GM04504 (cell line): ENCODE data around the gene DCAF15.
"Not testable (repeated sequence)": the region's sequence is repeated elsewhere in the genome, so short reads cannot be mapped to it uniquely, and the experiment has no call there.

Source experiments
- DNase-seq: peaks from one replicate; pipeline ENCODE4 v3.0.0-alpha.2; 2012; ENCODE audit warnings: low read depth

DCAF15 gene

DNA sequence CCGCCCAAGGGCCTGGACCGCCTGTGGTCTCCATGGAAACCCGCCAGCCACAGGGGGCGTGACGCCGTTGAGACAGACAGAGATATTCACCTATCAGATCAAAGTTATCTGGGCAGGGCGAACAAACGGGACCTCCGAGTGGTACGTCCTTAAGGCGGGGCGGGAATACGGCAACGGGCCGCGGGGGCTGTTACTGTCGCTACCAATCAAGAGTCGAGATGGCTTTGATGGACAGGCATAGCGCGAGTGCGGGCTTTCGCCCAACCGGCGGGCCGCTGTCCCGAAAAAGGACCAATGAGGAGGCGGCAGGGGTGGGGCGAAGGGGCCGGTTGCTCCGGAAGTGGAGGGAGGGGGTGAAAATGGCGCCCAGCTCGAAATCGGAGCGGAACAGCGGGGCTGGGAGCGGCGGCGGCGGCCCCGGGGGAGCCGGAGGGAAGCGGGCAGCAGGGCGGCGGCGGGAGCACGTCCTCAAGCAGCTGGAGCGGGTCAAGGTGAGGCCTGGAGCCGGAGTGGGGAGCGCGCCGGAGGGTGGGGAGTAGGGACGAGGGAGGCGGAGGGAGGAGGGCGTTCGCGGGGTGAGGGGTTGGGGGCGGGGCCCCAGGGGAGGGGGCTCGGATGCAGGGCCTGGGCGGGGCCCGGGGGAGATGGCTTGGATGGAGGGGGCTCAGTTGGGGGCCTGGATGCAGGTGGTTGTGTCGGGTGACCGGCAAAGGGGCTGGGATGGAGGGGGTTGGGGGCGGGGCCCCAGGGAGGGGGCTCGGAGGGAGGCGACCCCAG lies at the start of gene DCAF15:
DCAF15 (plus strand) TSS at position 356 of the 777 bp plus-strand sequence; CDS start at position 360, 4 bp downstream.
- peak; percentile 99 for DNase-seq

- DNase-seq = no peak
These were observed 49.2 kb upstream of the DCAF15 start for GRCh38 chr19:13902993-13903555.

- peak; percentile 64 for DNase-seq
These were observed 46.4 kb upstream of the DCAF15 start, which contains the start of the genes BRME1 and CC2D1A for GRCh38 chr19:13905634-13906520. Gene BRME1 (minus strand): TSS chr19:13906117. CDS start chr19:13904892, 1,225 bp downstream. Gene CC2D1A (plus strand): TSS chr19:13906201. CDS start chr19:13906442, 241 bp downstream.

DNA sequence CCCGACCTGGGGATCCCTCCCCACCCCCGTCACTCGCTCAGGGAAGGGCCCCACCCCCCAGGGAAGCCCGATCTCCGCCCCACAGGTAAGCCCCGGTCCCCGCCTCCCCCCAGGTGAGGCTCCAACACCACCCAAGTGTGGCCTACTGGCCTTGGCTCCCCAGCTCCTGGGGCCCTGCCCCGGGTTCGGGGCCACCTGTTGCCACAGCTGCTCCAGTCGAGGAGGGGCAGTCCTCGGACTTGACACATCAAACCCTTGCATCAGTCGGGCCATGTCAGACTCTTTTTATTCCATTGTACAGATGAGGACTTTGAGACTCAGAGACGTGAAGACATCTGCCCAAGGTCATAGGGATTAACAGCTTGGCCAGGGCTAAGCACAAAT lies 45.8 kb upstream of the DCAF15 start:
- no peak for DNase-seq

- DNase-seq = no peak
These were observed 45.4 kb upstream of the DCAF15 start for GRCh38 chr19:13906910-13907309.

DNA sequence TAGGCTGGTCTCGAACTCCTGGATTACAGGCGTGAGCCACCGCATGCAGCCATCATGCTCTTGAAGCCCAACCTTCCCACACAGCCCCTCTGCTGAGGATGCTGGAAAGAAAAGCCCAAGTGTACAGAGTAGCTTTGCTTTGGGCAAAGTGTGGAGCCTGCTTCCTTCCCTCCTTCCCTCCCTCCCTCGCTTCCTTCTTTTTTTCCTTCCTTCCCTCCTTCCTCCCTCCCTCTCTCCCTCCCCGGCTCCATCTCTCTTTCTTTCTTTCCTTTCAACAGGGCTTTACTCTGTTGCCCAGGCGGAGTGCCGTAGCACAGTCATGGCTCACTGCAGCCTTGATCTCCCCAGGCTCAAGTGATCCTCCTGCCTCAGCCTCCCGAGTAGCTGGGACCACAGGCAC lies 43.6 kb upstream of the DCAF15 start:
- no peak for DNase-seq

DNA sequence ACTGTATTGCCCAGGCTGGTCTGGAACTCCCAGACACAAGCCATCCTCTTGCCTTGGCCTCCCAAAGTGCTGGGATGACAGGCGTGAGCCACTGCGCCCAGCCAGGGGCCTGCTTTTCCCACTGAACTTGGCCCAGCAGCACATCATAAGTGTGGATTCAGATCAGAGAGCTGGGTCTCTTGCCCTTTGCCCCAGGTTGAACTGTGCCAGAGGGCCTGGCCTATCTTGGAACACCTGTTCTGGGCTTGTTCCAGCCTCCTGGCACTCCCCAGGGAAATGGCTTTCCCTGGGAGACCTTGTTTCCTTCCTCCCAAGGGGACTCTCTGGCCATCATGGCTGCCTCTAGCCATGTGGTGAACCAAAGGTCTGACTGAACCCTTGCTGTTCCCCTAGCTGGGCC lies 42.9 kb upstream of the DCAF15 start:
- DNase-seq = no peak

DNA sequence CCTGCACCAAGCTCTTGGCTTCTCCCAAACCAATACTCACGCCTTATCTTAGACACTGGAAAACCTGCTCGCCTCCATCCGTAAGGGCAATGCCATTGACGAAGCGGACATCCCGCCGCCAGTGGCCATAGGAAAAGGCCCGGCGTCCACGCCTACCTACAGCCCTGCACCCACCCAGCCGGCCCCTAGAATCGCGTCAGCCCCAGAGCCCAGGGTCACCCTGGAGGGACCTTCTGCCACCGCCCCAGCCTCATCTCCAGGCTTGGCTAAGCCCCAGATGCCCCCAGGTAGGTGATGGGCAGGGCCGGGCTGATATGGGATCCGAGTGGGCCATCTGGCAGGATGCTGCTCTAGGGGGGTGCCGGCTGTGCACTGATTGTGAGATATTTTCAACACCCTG lies 39.0 kb upstream of the DCAF15 start:
- no peak for DNase-seq

- no peak for DNase-seq
These were observed 37.5 kb upstream of the DCAF15 start for GRCh38 chr19:13914777-13915176.

DNA sequence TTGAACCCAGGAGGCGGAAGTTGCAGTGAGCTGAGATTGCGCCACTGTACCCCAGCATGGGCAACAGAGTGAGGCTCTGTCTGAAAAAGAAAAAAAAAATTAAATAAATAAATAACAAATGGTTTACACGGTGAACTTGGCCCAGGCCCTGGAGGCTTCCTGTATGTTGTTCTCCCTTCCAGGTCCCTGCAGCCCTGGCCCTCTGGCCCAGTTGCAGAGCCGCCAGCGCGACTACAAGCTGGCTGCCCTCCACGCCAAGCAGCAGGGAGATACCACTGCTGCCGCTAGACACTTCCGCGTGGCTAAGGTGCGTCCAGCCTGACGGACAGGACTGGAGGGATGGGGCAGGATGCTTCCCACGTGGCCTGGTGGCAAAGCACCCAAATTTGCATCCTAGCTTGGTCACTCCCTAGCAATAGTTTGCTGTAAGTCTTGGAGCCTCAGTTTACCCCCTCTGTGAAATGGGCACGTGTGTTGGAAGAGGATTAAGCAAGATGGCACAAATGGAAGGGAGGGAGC lies 34.4 kb upstream of the DCAF15 start:
- DNase-seq = no peak

DNA sequence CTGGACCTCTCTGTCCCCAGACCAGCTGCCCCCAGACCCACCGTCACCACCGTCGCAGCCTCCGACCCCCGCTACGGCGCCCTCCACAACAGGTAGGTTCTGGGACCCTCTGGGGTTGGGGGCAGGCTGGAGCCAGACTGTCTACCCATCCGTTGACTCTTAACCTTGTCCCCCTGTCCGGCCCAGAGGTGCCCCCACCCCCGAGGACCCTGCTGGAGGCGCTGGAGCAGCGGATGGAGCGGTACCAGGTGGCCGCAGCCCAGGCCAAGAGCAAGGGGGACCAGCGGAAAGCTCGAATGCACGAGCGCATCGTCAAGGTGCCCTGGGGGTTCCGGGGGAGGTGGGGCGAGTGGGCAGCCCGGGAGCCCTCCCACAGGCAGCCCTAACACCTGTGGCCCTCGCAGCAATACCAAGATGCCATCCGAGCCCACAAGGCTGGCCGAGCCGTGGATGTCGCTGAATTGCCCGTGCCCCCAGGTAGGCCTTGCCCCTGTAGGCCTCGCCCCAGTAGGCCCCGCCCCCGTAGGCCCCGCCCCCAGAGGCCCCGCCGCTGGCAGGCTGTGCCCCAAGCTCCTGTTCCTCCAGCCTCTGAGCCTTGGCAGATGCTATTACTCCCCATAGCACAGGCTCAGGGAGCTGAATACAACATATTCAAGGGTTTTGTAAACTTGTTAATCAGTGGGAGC lies 33.4 kb upstream of the DCAF15 start:
- DNase-seq = no peak

DNA sequence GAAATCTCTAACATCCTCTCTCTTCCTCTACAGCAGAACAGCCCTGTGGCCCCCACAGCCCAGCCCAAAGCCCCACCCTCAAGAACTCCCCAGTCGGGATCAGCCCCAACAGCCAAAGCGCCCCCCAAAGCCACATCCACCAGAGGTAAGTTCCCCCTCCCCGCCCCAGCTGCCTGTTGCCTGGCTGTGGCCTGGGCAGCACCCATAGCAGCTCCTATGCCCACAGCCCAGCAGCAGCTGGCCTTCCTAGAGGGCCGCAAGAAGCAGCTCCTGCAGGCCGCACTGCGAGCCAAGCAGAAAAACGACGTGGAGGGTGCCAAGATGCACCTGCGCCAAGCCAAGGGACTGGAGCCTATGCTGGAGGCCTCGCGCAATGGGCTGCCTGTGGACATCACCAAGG lies 31.8 kb upstream of the DCAF15 start:
- no peak for DNase-seq

GRCh38 chr19:13920940-13921747 lies 31.2 kb upstream of the DCAF15 start:
- DNase-seq = no peak

DNA sequence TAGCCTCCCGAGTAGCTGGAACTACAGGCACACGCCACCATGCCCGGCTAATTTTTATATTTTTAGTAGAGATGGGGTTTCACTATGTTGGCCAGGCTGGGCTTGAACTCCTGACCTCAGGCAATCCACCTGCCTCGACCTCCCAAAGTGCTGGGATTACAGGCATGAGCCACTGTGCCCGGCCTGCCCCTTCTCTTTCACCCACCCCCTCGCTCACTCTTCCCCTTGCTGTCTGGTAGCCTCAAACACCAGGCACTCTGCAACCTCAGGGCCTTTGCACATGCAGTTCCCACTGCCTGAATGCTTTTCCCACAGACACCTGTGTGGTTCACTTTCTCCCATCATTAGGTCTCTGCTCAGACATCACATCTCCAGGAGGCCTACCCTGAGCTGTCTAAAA lies 30.2 kb upstream of the DCAF15 start:
- not testable (repeated sequence) for DNase-seq

GRCh38 chr19:13923194-13923987 lies 28.9 kb upstream of the DCAF15 start:
- no peak for DNase-seq

DNA sequence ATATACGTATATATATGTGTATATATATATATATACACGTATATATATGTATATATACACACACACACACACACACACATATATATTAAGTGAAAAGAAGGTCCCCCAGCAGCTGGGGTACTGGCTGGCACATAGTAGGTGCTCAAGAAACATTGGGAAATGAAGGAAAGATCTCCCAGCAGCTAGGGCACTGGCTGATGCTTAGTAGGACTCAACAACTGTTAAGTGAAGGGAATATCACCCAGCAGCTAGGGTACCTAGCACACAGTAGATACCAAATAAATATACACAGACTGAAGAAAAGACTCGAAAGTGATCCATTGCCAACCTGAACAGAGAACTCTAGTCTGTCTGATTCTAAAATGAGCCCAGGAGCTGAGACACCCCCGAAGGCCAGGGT lies 26.3 kb upstream of the DCAF15 start:
- no peak for DNase-seq

GRCh38 chr19:13926715-13927114 lies 25.6 kb upstream of the DCAF15 start:
- DNase-seq = no peak

DNA sequence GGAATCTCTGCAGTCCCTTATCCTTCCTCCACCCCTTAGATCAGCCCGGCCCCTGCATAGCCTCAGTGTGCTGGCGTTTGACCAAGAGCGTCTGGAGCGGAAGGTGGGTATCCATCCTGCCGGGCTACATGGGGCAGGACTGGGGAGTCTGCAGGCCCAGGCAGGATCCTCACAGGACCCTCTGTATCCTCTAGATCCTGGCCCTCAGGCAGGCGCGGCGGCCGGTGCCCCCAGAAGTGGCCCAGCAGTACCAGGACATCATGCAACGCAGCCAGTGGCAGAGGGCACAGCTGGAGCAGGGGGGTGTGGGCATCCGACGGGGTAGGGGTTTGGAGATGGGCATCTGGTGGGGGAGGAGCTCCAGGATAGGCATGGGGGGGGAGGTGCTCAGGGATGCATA lies 23.0 kb upstream of the DCAF15 start:
- DNase-seq = no peak

DNA sequence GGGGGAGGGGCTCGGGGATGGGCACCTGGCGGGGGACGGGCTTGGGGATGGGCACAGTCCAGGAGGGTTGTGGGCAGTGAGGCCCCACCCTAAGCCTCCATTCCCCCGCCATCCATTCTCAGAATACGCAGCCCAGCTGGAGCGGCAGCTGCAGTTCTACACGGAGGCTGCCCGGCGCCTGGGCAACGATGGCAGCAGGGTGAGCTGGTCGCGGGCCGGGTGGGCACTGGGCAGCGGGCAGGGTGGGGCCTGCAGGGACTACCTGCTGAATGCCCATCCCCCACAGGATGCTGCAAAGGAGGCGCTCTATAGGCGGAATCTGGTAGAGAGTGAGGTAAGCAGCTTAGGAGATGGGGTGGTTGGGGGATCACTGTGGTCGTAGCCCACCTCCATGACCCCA lies 22.4 kb upstream of the DCAF15 start:
- DNase-seq = no peak

DNA sequence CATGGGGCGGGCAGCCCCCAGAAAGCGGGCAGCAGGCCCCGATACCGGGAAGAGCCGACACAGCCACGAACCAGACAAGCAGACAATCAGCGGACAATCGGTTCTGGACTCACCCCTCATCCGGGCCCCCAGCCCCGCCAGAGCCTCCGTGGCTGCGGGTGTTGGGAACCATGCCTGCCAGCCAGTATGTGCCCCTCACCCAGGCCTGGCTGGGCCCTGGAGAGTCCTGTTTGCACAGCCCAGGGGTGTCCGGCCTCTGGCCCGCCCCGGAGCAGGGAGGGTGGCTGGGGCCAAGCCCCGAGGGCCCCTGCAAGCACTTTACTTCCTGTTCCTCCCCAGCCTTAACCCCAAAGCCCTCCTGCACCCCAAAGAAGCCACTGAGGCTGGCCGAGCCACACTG lies 21.9 kb upstream of the DCAF15 start:
- no peak for DNase-seq
